ENCODE measurements around the gene WDR45B.

DNA sequence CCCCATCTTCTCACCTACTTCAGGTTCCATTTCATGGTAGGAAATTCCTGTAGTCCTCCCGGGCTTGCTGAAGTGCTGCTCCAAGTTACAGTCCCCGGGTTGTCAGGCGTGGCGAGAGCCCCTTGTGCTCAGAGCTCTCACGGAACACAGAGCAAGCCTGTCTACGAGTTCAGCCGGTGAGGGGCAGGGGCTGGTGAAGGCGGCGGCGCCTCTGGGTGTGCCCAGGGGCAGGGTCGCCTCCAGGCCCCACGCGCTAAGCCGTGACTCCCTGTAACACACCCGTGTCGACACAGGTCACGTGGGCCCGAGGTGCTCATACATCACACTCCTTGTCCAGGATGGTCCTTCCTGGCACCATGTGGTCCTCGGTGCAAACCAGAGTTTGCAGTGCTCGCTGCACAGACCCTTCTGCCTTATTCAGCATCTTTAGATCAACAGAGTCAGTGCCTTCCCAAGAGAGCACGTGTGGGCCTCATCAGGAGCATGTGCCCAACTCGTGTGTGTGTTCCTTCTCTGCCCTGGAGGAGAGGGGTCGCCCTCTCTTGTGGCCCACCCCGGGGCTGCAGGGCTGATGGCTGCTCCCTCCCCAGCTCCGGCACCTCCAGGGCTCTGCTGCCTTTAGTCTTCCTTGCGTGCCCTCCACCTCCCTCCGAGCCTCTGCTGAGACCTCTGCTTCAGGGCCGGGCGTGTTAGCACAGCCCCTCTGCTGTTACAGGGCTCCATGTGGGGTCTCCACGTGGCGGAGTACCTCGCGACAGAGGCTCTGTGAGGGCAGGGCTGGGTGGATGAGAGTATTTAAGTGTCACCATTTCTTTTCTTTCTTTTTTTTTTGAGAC lies 51.2 kb downstream of the WDR45B start:
- TF ChIP-seq, protein P1, sequence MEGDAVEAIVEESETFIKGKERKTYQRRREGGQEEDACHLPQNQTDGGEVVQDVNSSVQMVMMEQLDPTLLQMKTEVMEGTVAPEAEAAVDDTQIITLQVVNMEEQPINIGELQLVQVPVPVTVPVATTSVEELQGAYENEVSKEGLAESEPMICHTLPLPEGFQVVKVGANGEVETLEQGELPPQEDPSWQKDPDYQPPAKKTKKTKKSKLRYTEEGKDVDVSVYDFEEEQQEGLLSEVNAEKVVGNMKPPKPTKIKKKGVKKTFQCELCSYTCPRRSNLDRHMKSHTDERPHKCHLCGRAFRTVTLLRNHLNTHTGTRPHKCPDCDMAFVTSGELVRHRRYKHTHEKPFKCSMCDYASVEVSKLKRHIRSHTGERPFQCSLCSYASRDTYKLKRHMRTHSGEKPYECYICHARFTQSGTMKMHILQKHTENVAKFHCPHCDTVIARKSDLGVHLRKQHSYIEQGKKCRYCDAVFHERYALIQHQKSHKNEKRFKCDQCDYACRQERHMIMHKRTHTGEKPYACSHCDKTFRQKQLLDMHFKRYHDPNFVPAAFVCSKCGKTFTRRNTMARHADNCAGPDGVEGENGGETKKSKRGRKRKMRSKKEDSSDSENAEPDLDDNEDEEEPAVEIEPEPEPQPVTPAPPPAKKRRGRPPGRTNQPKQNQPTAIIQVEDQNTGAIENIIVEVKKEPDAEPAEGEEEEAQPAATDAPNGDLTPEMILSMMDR (IDR thresholded peaks at IDR 0.05): no peak
- TF ChIP-seq OVOL2 (CRISPR knock-in tag; IDR thresholded peaks at IDR 0.05; ENCODE audit: borderline replicate concordance) (no peak), SMAD4 (CRISPR knock-in tag; IDR thresholded peaks at IDR 0.05) (no peak), FOXJ3 (CRISPR knock-in tag; IDR thresholded peaks at IDR 0.05; ENCODE audit: borderline replicate concordance) (no peak), ETV6 (CRISPR knock-in tag; IDR thresholded peaks at IDR 0.05) (no peak)
- TF ChIP-seq, protein P2, sequence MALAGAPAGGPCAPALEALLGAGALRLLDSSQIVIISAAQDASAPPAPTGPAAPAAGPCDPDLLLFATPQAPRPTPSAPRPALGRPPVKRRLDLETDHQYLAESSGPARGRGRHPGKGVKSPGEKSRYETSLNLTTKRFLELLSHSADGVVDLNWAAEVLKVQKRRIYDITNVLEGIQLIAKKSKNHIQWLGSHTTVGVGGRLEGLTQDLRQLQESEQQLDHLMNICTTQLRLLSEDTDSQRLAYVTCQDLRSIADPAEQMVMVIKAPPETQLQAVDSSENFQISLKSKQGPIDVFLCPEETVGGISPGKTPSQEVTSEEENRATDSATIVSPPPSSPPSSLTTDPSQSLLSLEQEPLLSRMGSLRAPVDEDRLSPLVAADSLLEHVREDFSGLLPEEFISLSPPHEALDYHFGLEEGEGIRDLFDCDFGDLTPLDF (CRISPR knock-in tag; IDR thresholded peaks at IDR 0.05): no peak
- TF ChIP-seq, protein P3, sequence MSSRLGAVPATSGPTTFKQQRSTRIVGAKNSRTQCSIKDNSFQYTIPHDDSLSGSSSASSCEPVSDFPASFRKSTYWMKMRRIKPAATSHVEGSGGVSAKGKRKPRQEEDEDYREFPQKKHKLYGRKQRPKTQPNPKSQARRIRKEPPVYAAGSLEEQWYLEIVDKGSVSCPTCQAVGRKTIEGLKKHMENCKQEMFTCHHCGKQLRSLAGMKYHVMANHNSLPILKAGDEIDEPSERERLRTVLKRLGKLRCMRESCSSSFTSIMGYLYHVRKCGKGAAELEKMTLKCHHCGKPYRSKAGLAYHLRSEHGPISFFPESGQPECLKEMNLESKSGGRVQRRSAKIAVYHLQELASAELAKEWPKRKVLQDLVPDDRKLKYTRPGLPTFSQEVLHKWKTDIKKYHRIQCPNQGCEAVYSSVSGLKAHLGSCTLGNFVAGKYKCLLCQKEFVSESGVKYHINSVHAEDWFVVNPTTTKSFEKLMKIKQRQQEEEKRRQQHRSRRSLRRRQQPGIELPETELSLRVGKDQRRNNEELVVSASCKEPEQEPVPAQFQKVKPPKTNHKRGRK (CRISPR knock-in tag; IDR thresholded peaks at IDR 0.05; ENCODE audit: borderline replicate concordance): no peak
- TF ChIP-seq, protein P4, sequence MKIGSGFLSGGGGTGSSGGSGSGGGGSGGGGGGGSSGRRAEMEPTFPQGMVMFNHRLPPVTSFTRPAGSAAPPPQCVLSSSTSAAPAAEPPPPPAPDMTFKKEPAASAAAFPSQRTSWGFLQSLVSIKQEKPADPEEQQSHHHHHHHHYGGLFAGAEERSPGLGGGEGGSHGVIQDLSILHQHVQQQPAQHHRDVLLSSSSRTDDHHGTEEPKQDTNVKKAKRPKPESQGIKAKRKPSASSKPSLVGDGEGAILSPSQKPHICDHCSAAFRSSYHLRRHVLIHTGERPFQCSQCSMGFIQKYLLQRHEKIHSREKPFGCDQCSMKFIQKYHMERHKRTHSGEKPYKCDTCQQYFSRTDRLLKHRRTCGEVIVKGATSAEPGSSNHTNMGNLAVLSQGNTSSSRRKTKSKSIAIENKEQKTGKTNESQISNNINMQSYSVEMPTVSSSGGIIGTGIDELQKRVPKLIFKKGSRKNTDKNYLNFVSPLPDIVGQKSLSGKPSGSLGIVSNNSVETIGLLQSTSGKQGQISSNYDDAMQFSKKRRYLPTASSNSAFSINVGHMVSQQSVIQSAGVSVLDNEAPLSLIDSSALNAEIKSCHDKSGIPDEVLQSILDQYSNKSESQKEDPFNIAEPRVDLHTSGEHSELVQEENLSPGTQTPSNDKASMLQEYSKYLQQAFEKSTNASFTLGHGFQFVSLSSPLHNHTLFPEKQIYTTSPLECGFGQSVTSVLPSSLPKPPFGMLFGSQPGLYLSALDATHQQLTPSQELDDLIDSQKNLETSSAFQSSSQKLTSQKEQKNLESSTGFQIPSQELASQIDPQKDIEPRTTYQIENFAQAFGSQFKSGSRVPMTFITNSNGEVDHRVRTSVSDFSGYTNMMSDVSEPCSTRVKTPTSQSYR (CRISPR knock-in tag; IDR thresholded peaks at IDR 0.05): no peak
- TF ChIP-seq, protein P5, sequence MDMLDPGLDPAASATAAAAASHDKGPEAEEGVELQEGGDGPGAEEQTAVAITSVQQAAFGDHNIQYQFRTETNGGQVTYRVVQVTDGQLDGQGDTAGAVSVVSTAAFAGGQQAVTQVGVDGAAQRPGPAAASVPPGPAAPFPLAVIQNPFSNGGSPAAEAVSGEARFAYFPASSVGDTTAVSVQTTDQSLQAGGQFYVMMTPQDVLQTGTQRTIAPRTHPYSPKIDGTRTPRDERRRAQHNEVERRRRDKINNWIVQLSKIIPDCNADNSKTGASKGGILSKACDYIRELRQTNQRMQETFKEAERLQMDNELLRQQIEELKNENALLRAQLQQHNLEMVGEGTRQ (CRISPR knock-in tag; IDR thresholded peaks at IDR 0.05): no peak
